Kidney (tissue), 14 donors: ENCODE data around the gene ANGEL2. TPM values are rescaled to one million over a fixed set of nuclear protein-coding genes. Genes with fewer than 3 reads are reported as not detected.

Experiments used
- DNase-seq, 5 donors: peaks; one replicate each; pipeline ENCODE4 v3.0.0-alpha.2; 2013 to 2020
- FAIRE-seq: peaks from 2 replicates; lab custom pipeline; 2012; peaks lifted over from hg19 to GRCh38; lab: Jason Lieb, UNC
- H3K27ac ChIP-seq, 2 donors: one replicate each; pipeline ENCODE4 v1.7.0; 2013; ENCODE audit warnings: low read depth in 2 of 2, low read length in 2 of 2, inconsistent platforms in 1 of 2
- H3K27me3 ChIP-seq: one replicate; pipeline ENCODE4 v1.7.1; 2013; ENCODE audit warnings: low read length, inconsistent platforms; ENCODE audit not compliant: control insufficient read depth, insufficient read depth
- H3K36me3 ChIP-seq, 3 donors: one replicate each; pipeline versions ENCODE4 v1.7.0 to v1.7.1; 2013; ENCODE audit warnings: low read length in 3 of 3, control low read depth in 1 of 3, inconsistent platforms in 1 of 3; ENCODE audit not compliant: insufficient read depth in 3 of 3, control insufficient read depth in 2 of 3
- H3K4me1 ChIP-seq, 3 donors: one replicate each; pipeline versions ENCODE4 v1.7.0 to v1.7.1; 2013; ENCODE audit warnings: low read length in 3 of 3, inconsistent platforms in 1 of 3, low read depth in 1 of 3; ENCODE audit not compliant: control insufficient read depth in 2 of 3, insufficient read depth in 2 of 3
- H3K4me3 ChIP-seq, 3 donors: one replicate each; pipeline versions ENCODE4 v1.7.0 to v1.8.1; 2013; ENCODE audit warnings: low read length in 3 of 3, control low read depth in 1 of 3, inconsistent platforms in 1 of 3
- H3K9ac ChIP-seq, 3 donors: one replicate each; pipeline versions ENCODE4 v1.7.0 to v1.7.1; 2013; ENCODE audit warnings: low read length in 3 of 3, control low read depth in 1 of 3, inconsistent platforms in 1 of 3
- H3K9me3 ChIP-seq, 3 donors: one replicate each; pipeline versions ENCODE4 v1.7.0 to v1.7.1; 2013; ENCODE audit warnings: low read length in 3 of 3, control low read depth in 1 of 3, inconsistent platforms in 1 of 3; ENCODE audit not compliant: control insufficient read depth in 2 of 3, insufficient read depth in 1 of 3
- CTCF ChIP-seq: IDR thresholded peaks from 3 replicates; pipeline ENCODE4 v1.5.1; 2012; ENCODE audit warnings: mild to moderate bottlenecking, moderate library complexity, borderline replicate concordance; ENCODE audit not compliant: insufficient read depth; ENCODE audit errors: extremely low read depth
- intact Hi-C: fragments of 100-400 bp; cut with DNase I; formaldehyde crosslinking; loops from one replicate; pipeline ENCODE4 v1.11.1; 2022
- polyA plus RNA-seq: library from polyadenylated mRNA; stranded (reverse); fragments of 350-450 nt; fragmentation: Illumina TruSeq; extraction: RNeasy Lipid Tissue Mini Kit (QIAGEN cat#74804); gene quantifications from one replicate; pipeline ENCODE4 v1.2.3, GENCODE V29; 2014; ENCODE audit warnings: low read depth, low replicate concordance; ENCODE audit not compliant: insufficient read depth
- total RNA-seq: library from RNA; stranded (reverse); fragmentation: NEBNext Ultra II Directional; extraction: Animal tissue kit (Norgen Biotek cat#: 25700); gene quantifications from one replicate; pipeline ENCODE4 v1.2.1, GENCODE V29; 2021
- donor health status: control.
- donor health status: control.
- donor health status: control.
- donor health status: control.
- donor health status: control.
- donor health status: DM: yes; HTN: yes; CAD: no.
- donor health status: Normal renal cell carcinoma (clear cell type).

The ANGEL2 gene
- total and polyA plus RNA-seq, 2 donors from 2014 or later = 11.0 to 38.6 TPM

DNA sequence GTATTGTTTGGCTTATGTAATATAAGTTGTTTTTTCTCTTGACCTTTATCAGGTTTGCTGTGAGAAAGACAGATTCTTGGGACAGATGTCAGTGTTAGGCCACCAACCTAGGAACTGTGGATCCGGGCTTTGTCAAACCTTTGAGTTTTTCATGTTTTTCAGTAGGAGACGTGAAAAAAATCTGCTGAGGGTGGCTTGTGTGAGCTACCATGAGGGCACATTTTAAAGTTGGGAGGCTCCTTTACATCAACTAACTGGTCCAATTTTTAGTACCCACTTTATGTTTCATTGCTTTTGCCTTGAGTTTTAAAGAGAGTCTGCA is 36.2 kb upstream of the ANGEL2 start:
- Histone ChIP-seq H3K9me3 (no peaks in the 10 kb centered on the region), H3K4me3 (peak overlapping the region; percentile 87 to 96 (median 96)), H3K36me3 (no peaks in the 10 kb centered on the region), H3K4me1 (peaks cover 0 to 4% (median 0%) of the 10 kb centered on the region in 3 donors), H3K27me3 (no peaks in the 10 kb centered on the region), H3K27ac (no peak overlapping the region), H3K9ac (peak overlapping the region in 2 of 3 donors; percentile 81 to 93)
- DNase-seq (no peak), FAIRE-seq (no peak)
- intact Hi-C loops = no loop called here
- no peak for TF ChIP-seq CTCF

GRCh38 chr1:213051127-213051880 is 35.6 kb upstream of the ANGEL2 start, which contains the start of gene RPS6KC1:
TSS of gene RPS6KC1 (plus strand) at chr1:213051241. CDS start at chr1:213051405, 164 bp downstream.
- Histone ChIP-seq H3K4me1 (peaks cover 0 to 4% (median 0%) of the 10 kb centered on the region in 3 donors), H3K36me3 (no peaks in the 10 kb centered on the region), H3K27ac (peak within 1 kb of the TSS; percentile 10 to 76), H3K27me3 (no peaks in the 10 kb centered on the region), H3K9ac (peak within 1 kb of the TSS; percentile 75 to 93 (median 81)), H3K9me3 (no peaks in the 10 kb centered on the region), H3K4me3 (peak within 1 kb of the TSS; percentile 87 to 96 (median 96))
- no peak for TF ChIP-seq CTCF
- DNase-seq = peak; percentile 84 to 94 (median 88)
- FAIRE-seq = no peak
- intact Hi-C loops = no loop called here

DNA sequence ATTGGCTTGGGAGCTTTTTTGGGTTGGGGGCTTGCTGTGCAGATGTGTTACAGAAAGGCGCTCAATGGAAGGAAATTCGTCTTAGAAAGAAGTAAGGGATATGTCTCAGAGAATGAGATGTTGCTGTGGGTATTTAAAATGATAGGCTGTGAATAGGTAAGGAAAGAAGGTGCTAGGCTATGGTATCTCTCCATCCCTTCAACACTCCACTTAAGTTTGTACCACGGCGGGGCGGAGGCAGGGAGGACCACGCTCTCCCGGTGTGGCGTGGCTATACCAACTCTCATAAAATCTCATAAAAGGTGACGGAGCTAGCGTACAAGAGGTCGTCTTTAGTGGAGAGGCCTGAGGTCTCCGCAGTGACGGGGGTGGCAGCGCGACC is 35.1 kb upstream of the ANGEL2 start:
- Histone ChIP-seq H3K9ac (peak overlapping the region in 1 of 3 donors; percentile 64), H3K4me3 (peak overlapping the region; percentile 87 to 96 (median 96)), H3K27me3 (no peaks in the 10 kb centered on the region), H3K27ac (peak overlapping the region; percentile 10 to 76), H3K9me3 (no peaks in the 10 kb centered on the region), H3K36me3 (no peaks in the 10 kb centered on the region), H3K4me1 (peaks cover 0 to 4% (median 0%) of the 10 kb centered on the region in 3 donors)
- intact Hi-C loops = no loop called here
- TF ChIP-seq CTCF = no peak
- no peak for DNase-seq
- no peak for FAIRE-seq
